ENCODE results near the gene SPATA9.
"Not testable (repeated sequence)": the region's sequence is repeated elsewhere in the genome, so short reads cannot be mapped to it uniquely, and the experiment has no call there.

SPATA9 gene

DNA sequence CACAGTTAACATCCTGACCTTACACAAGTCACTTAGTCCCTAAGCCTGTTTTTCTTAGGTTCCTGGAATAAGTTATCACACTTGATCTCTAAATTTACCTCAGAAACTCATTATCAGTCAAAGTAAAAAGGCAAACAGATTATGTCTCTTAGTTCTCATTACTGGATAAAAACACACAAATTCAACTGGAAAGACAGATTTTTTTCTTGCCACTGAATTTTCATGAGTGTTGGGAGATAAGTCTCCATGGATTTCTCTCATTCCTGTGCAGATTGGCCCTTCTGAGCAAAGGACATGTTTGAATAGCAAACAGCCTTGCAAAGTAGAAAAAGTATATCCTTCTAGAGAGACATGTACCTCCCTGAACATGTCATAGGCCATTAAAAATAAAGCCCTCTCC lies 10.2 kb downstream of the SPATA9 start:
- DNase-seq = no peak

DNA sequence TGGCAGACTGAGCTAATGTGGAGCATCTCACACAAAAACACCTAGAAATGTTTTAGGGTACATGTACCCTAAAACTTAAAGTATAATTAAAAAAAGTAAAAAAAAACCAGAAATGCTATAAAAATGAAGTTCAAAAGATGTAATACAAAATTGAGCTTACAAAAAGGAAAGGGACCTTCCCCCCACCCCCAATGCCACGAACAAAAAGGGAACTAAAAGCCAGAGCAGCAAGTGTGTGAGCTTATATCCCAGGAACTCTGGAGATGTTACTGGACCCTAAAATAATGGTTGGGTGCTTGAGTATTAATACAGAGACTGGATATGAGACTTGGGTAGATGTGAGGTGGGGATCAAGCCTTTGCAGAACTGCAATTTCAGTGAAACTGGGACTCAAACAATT lies 11.0 kb downstream of the SPATA9 start:
- no peak for DNase-seq

DNA sequence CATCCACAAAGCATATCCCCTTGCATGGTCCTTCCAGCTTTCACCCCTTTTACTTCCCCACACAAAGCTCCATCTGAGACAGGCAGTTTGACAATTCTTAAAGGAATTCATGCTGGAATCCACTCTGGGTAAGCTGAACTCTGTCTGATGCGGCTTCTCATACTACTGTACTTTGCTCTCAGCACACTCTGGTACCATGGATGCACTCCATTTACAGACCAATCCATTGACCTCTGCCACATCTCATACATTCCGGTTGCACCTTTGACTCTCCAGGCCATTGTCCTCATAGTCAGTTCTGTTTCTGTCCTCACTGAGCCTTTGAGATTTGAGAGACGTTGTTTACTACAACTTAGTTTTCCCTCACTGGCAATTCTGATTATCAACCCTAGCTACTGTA lies 12.2 kb downstream of the SPATA9 start:
- no peak for DNase-seq

DNA sequence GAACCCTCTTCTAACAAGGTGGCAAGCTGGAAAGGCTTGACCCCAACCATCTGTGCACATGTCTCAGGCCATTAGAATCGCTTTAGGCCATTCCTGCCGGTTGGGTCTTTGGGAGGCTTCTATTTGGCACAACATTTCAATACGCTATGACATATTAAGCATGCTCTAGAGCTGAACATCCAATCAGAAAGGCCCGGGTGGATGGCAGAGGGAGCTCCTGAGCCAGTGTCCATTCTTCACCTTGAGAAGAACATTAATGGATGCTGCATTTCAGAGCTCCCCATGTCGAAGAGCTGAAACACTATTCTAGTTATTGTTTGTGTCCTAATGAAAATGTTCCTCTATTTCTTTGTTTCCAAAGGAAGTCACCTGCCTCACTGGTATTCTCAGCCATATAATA lies 12.8 kb downstream of the SPATA9 start:
- no peak for DNase-seq

DNA sequence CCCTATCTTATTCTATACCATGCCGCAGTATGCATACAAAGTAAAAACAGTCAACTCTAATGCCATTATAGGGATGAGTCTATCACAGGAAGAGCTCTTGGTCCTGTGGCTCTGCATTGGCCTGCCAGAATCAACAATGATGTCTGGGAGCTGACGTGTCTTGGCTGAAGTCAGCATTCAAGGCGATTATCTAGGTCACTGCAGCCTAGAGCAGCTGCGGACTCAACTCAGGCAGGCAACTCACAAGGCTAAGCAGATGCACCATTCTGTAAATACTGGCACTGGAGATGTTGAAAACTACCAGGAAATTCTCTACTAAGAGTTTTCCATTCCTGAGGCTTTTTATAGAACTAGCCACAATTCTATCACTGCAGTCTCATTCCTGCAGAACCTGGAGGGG lies 13.3 kb downstream of the SPATA9 start:
- DNase-seq = peak; percentile 39

DNA sequence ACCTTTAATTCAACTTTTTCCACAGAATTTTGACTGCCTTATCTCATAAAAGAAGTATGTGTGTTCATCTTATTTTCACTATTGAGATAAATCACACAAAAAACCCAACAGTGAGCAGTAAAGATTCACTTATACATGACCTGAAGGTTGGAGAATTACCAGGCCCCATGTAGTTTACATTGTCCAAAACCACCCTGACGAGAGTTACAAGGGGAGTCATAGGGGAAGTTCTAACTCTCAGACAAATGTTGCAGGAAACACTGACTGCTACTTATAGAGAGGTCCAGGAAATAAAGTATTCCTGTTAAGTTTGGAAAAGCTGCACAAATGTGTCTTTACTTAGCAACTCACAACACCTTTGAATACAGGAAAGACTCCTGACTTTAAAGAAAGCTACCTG lies 14.1 kb downstream of the SPATA9 start:
- no peak for DNase-seq

DNA sequence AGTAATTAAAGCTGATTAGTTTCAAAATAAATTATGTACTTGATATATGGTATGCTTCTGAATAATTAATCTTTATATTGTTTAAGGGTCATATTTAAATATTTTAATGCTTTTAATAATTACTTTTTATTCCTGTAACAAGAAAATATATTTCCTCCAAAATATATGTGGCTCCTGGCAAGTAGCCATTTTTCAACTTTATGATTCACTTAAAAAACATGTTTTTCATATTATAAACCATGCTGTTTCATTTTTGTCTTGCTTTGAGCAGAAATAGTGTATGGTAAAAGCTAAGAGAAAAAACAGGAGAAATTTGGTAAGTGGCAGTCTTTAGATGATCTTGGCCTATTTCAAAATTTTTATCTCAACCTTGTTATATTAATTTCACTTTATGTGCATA lies 14.6 kb downstream of the SPATA9 start:
- DNase-seq = no peak

DNA sequence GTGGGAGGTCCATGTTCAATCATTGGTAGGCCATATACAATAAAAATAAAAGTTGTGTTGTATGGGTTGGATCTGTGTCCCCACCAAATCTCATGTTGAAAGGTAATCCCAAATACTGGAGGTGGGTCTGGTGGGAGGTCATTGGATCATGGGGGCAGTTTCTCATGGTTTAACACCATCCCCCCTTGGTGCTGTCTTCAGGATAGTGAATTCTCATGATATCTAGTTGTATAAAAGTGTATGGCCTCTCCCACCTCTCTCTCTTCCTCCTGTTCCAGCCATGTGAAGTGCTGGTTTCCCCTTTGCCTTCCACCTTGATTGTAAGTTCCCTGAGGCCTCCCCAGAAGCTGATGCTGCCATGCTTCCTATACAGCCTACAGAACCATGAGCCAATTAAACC lies 15.1 kb downstream of the SPATA9 start:
- no peak for DNase-seq

DNA sequence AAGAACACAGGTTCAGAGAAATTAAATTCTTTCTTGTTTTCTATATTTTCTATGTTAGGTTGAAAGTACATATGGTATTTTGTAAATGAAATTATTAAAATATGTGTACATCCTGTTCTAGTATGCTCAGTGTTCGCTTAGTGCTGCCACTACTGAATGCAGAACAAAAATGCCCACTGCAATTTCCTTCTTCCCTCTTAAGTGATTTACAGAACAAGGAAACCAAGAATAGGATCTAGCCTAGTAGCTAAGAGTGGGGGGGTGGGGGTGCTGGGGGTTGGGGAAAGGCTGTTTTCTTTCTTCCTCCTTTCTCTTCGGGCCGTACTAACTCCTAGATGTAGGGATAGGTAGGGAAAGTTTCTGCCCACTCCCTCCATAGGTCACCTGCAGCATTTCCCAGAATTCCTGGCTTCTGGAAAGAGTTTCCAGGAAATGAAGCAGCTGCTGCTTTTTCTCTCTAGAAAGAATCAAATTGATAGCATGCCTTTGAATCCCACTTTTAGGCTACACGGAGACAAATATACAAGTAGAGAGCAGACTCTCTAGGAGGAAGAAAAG lies 15.7 kb downstream of the SPATA9 start:
- DNase-seq = no peak

DNA sequence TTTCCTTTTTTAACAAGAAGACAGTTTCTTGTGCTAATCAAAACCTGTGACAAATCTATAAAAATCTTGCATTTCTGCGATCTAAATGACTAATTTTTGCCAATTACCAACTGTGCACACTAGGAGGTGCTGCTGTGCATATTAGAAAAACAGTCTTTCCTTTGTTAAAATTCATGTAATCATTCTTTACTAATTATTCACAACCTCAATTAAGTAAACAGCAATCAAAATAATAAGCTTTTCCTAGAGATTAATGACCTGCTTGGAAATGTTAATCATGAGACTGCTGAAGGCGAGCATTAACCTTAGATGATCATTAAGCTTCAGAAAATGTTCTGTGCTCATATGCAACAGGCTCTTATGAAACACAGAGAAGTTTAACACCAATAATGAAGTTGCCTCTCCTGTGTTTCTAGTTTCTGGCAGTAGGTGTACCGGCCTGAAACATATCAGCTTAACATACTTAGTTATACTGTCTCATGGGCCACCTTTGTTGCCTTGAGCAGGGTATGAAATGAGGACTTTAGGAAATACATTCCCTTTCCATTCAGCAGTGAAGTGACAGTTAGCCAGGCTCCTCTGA lies 18.5 kb downstream of the SPATA9 start:
- DNase-seq = no peak

DNA sequence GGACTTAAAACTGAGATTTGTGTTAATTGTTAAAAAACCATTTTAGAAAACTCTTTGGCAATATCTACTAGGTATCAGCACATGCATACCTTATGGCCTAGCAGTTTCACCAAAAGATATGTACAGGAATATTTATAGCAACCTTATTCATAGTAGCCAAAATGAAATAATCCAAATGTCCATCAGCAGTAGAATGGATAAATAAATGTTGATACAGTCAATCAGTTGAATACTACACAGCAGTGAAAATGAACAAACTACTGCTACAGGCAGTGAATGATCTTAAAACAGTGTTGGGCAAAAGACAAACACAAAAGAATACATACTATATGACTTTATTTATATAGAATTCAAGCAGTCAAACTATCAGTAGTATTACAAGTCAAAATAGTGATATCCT lies 19.8 kb downstream of the SPATA9 start:
- DNase-seq = no peak

DNA sequence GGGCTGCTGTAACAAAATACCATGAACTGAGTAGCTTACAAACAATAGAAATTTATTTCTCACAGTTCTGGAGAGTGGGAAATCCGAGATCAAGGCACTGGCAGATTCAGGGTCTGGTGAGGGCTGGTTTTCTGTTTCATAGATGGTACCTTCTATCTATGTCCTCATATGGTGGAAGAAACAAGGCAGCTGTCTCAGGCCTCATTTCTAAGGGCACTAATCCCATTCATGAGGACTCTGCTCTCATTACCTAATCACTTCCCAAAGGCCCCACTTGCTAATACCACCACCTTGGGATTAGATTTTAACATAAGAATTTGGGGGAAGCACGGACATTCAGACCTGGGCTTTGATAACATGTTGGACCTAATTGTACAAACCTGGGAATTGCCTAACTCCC lies 22.7 kb downstream of the SPATA9 start:
- DNase-seq = no peak

DNA sequence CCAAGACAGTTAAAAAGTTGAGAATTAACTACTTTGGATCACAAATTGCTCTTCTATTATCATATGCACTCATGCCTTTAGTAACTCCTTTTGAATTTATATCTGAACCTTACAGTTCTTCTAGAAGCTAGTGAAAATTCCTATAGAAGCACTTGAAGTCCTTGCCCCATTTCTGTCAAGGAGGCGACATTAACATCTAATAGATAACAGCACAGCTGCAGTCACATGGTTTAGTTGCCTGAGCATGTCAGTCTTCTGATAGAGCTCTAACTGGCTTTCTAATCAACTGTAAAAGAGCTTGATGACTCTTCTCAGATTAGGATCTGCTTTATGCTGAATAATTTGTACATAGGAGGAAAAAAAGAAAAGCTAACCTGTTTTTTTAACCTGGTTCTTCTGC lies 27.2 kb downstream of the SPATA9 start:
- no peak for DNase-seq

DNA sequence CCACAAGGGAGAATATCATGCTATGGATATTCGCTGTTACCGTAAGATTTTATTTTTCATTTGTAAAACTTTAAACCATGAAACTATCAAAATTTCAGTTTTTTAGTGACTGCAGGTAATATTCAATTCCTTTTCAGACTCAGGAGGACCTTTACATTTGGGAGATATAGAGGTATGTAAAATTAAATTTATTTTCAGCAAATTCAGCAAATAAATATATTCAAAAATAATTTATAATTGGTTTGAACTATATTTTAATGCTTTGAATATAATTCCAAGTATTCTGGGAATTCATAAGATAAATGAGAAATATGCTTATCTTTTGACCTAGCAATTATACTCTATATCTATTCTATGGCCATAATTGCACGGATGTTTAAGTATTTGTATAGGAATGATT lies 28.6 kb downstream of the SPATA9 start:
- no peak for DNase-seq

DNA sequence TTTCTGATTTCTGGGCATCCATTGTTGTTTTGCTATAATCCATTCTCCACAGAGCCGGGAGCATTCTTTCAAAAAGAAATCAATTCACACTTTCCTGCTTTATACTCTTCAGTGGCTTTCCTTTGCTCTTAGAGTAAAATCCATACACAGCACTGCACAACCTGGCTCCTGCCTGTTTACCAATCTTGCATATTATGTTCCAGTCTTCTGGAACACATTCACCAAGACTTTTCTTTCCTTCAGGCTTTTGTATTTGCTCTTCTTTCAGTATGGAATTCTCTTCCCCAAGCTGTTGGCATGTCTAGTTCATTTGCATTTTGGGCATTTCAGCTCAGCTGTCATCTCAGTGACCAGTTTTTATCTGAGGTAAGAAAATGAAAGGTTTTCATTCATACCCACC lies 29.9 kb downstream of the SPATA9 start:
- DNase-seq = no peak

DNA sequence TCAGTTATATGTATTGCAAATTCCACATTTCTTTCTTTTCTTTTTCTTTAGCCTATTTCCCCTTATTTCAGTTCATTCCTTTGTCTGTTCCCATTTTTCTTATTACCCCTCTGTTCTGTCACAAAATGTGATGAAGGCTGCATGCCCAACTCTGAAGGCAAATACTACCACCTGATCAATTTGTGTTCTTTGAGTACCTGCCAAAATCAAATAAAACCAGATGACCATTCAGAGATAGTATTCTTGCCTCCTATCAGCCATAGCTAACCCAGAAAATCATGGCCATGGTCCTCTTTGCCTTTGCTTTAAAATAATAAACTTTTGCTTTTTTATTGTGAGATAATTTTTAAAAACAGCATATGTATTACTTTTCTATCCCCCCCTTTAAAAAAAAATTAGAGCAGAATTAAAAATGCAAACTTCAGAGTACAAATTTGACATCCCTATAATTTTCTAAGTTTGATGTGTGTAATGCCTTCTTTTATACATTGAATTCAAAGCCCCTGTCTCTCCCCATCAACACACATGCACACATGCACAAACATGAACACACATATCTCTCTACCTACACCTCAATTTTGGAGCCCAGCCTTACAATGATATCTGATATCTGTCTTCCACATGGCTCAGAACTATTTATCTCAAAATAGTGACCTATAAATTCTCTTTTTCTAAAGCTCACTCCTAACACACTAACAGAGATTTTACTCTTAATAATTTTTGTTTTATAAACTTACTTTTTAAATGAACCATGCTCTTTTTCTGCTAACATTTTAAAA lies 32.8 kb downstream of the SPATA9 start:
- DNase-seq = no peak

DNA sequence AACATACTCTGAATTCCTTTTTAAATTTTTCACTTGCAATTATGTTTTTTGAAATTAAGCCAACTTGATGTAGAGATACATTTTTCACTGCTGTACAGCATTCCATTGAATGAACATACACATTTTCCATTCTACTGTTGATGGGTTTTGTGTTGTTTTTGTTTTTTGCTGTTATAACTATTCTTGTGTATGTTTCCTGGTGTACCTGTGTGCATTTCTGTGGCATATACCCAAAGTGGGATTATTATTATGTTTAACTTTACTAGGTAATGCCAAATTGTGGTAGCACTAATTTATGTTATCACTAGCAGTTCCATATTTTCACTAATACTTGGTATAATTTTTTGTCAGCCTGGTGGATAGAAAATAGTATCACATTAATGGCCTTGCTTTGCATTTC lies 33.5 kb downstream of the SPATA9 start:
- DNase-seq = no peak

DNA sequence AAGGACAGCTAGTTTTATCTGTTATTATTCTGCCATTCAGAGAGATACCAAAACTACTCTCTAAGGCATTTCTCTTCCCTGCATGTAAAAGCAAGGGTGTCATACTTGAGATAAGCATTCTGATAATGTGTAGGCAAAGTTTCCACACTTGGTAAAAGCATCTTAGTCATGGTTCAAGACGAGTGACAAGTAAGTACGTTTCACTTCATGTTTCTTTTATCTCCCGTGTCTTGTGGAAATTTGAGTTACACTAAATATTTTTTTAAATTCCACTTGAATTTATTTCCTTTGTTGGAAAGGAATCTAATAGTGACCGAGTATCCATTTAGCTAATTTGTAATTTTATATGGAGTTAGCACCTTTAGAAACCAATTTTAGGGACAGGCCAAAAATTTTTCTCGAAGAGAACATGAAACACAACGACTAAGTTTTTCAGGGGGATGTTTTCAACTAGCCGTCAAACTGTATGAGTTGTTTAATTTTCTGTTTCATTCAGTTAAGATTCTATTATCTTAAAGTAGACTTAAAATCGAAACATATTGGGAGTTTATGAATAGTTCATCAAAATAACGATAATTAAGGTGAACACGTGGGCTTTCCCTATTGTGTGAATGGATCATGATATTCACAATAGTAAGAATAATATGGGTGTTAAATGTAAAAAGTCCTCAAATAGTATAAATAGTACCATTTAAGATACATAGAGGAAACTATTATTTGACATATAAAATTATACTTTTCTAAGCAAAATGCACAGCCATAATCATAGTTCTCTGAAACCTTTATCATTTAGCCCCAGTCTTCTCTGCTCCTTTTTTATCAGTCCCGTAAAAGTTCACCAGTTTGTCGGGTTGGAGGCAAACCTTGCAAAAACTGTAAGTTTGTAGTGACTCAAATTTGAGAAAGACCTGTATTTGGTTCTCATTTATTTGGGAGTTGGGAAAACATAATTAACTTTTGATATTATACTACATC lies 34.6 kb downstream of the SPATA9 start:
- no peak for DNase-seq

DNA sequence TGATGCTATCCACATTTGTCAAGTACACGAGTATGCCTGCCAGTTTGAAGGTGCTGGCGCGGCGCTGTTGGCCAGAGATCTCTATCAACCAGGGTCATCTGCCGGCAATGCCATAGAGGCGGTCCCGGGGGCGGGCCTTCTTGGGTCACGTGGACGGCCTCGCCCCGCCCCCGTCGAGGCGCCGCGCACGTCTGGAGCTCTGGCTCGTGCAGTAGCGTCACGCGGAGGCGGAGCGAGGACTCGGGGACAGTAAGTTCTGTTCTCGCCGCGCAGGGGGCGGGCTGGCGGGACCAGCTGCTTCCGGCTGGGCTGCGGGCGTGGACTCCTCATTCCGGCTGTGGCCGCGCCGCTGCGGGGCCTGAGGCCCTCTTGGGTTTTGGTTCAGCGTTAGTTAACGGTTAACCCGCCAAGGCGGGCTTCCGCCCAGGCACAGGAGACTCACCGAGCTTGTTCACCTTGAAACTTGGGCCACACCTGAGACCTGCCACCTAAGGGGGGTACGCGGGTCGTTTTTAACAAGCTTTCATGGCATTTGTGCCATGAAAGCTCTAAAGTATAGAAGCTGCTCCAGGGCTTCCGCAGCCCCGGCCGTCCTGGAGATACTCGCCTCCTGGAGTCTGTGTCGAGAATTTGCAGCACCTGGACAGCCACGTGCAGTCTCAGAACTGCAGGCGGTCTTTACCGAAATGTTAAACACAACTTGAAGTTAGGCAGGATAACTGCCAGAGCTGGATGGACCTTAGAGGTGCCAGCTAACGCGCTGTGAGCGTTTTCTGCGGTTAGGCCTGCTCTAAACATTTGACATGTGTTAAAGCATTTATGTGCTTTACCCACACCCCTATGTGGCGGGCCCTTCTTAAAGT lies 36.0 kb downstream of the SPATA9 start, which contains the start of gene RFESD:
Gene RFESD, plus strand, starts transcription at position 209 of the 863 bp plus-strand sequence. CDS start 5,495 bp downstream, outside the sequence.
- peak; percentile 94 for DNase-seq

DNA sequence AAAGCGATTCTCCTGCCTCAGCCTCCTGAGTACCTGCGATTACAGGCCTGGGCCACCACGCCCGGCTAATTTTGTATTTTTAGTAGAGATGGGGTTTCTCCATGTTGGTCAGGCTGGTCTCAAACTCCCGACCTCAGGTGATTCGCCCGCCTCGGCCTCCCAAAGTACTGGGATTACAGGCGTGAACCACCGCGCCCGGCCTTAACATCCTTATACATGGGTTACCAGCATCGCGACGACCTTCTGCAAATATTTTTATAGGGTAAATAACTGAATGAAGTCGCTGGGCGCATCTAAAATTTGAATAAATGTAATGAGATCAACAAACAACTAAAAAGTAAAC lies 36.6 kb downstream of the SPATA9 start:
- DNase-seq = not testable (repeated sequence)

DNA sequence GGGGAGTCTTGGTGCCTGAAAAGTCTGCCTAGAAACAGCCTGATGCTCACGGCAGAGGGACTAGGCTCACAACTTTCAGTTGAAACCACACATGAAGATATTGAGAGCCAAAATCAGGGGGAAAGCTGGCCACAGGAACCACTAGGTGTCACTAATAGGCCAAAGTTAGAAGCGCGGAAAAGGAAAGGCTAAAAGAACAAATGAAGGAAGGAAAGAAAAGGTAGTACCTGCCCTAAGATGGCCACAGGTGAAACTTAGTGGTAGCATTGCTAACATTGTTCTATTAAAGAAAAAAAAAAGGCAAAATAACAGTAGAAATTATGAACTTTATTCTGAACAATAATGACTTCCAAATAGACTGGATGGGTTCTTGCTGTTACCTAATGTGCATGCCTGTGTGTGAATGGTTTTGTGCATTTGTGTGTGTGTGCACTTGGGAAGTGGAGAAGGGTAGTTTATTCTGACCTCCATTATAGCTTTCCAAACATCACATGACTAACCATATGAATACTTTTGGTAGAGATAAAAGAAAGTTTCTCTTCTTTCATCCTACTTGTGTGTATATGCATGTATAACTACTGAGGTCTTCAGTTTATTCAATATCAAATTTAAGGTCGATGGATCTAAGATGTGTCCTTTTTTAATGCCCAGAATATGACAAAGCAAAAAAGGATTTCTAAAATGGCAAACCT lies 38.3 kb downstream of the SPATA9 start:
- DNase-seq = peak; percentile 9

DNA sequence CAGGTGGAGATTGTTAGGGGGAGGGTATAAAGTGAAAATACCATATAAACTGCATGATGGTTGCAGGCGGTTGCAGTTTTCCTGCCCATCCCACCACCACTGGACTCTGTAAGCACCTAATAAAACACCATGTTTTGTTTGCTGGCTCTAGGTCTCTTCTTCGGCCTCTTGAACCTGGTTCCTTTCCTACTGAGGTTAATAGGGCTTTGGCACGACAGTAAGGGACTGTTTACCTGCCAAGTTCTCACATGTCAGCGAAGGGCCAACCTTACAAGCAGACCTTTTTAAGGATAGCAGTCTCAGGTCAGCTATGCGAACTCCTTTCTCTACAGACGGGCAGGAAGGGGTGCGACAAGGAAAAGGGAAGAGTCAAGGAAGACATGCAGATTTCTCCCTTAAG lies 39.6 kb downstream of the SPATA9 start:
- no peak for DNase-seq
